ENCODE results near the gene KREMEN2. TPM values are rescaled to one million over a fixed set of nuclear protein-coding genes. Genes with fewer than 3 reads are reported as not detected.

The KREMEN2 gene
- total and polyA plus RNA-seq, 9 of the 15 experiments (the other 6 are each of a cell fraction or from before 2014, with no cell fraction given) = 0.04 to 7.7 (median 1.5) TPM; not detected in 1

GRCh38 chr16:2954656-2955381 is 9.3 kb upstream of the KREMEN2 start:
- Histone ChIP-seq H3K4me1 (replicated peaks in 1 of 2; ENCODE audit: control insufficient read depth in 2 of 2, insufficient read depth in 2 of 2, low read length in 2 of 2) (peaks cover 0 to 51% of the 10 kb centered on the region in 2 experiments; a peak in 3 of 5 replicates), H3K27ac (ENCODE audit: extremely low read depth, low read depth, low read length) (no peak overlapping the region), H3K4me3 (no peak overlapping the region), H2AFZ (ENCODE audit: low read depth, low read length) (no peak overlapping the region), H3K27me3 (ENCODE audit: control insufficient read depth in 2 of 2, insufficient read depth in 2 of 2, low read length in 2 of 2) (peaks cover 12 to 33% of the 10 kb centered on the region in 2 experiments), H4K20me1 (replicated peaks; ENCODE audit: control insufficient read depth, insufficient read depth, low read length) (peaks cover 10% of the 10 kb centered on the region; the same call in 1 of the 2 replicates), H3K9ac (ENCODE audit: insufficient read depth in 1 of 2, low read depth in 2 of 2, low read length in 2 of 2) (0 out of 4 replicates have a peak overlapping the region, but pooled peaks of 1 of the 2 experiments have one; percentile 17), H3K79me2 (ENCODE audit: control insufficient read depth, insufficient read depth, low read length) (no peaks in the 10 kb centered on the region), H3K9me1 (ENCODE audit: control insufficient read depth, insufficient read depth, low read length) (no peaks in the 10 kb centered on the region), H3K36me3 (ENCODE audit: control insufficient read depth, insufficient read depth, low read length) (no peaks in the 10 kb centered on the region), H3K4me2 (ENCODE audit: insufficient read depth, low read length) (no peak overlapping the region), H3K9me3 (replicated peaks; ENCODE audit: control insufficient read depth, insufficient read depth, low read depth, low read length) (no peaks in the 10 kb centered on the region)
- DNase-seq (ENCODE audit: extremely low read depth in 1 of 4, low spot score in 3 of 4) (peak in 2 of 4 experiments; percentile 36 to 46), ATAC-seq (no peak), FAIRE-seq (no peak)
- WGBS (ENCODE audit: insufficient coverage, low coverage, missing lambda C conversion rate) = 4% methylated on average over 14 of the region's 26 CpGs
- no TSS peak for BruUV-seq (replicated peaks)
- POLR2A ChIA-PET = interaction anchor here (0.5 kb wide), 1 partner anchor 17 kb away, joined by 3 read pairs; no protein-coding TSS in a partner anchor
- intact Hi-C loops (cut with micrococcal nuclease) (no loop called here), in situ Hi-C loops (cut with MboI) (no loop called here)
- CTCF ChIA-PET (ENCODE audit: low intra/inter-chr PET ratio) = no interaction called here
- TF ChIP-seq ZNF280B (CRISPR knock-in tag; IDR thresholded peaks at IDR 0.05) (no peak), CHCHD3 (CRISPR knock-in tag; IDR thresholded peaks at IDR 0.05) (no peak), NFATC3 (IDR thresholded peaks at IDR 0.05) (no peak), ZNF277 (CRISPR knock-in tag; IDR thresholded peaks at IDR 0.05; ENCODE audit: borderline replicate concordance) (no peak), PRDM10 (IDR thresholded peaks at IDR 0.05; ENCODE audit: partially characterized antibody) (no peak), HDAC3 (IDR thresholded peaks at IDR 0.05; ENCODE audit: borderline replicate concordance, partially characterized antibody) (no peak), OTX1 (CRISPR knock-in tag; IDR thresholded peaks at IDR 0.05) (no peak), TAF9B (IDR thresholded peaks at IDR 0.05; ENCODE audit: partially characterized antibody) (no peak), ASH1L (IDR thresholded peaks at IDR 0.05; ENCODE audit: borderline replicate concordance, low read depth, partially characterized antibody) (no peak), POLR2AphosphoS5 (IDR thresholded peaks at IDR 0.05; ENCODE audit: control insufficient read depth, insufficient read depth, low read depth, low read length) (no peak), ZNF239 (CRISPR knock-in tag; IDR thresholded peaks at IDR 0.05) (no peak), HINFP (tag; conservative IDR thresholded peaks at IDR 0.05; ENCODE audit: low read depth) (no peak), POLR2H (tag; IDR thresholded peaks at IDR 0.05; ENCODE audit: low read depth) (no peak)

Data from K562 (cell line).